HEK293 (cell line): ENCODE results near the gene PROM2.

Experiments
- CTCF ChIA-PET: fragments of 350-600 bp; formaldehyde crosslinking; extraction: SDS; loops from one replicate; lab custom pipeline; 2021; ENCODE audit warnings: antibody characterized with exemption; lab: Yijun Ruan, JAX
- POLR2A ChIA-PET: fragments of 300-600 bp; formaldehyde crosslinking; extraction: SDS; loops from one replicate; lab custom pipeline; 2020; ENCODE audit warnings: antibody characterized with exemption, inconsistent platforms; lab: Yijun Ruan, JAX
- H3K27ac ChIP-seq: fragments of 200-500 bp; sonication (Bioruptor generic); 2 replicates; pipeline ENCODE4 v1.5.1; 2014; ENCODE audit warnings: low read depth, low read length, control low read depth, inconsistent platforms; ENCODE audit errors: extremely low read depth
- H3K36me3 ChIP-seq, 2 experiments: fragments of 200-500 bp in 1 of 2; sonication (Bioruptor generic) in 1 of 2; 1 replicate in 1 of 2; 2 replicates in 1 of 2; pipeline ENCODE4 v1.5.1; 2014 to 2017; ENCODE audit warnings: inconsistent platforms in 2 of 2, low read length in 2 of 2; ENCODE audit not compliant: control insufficient read depth in 2 of 2, insufficient read depth in 1 of 2
- H3K4me1 ChIP-seq: fragments of 200-500 bp; sonication (Bioruptor generic); 2 replicates; pipeline ENCODE4 v1.5.1; 2014; ENCODE audit warnings: mild to moderate bottlenecking, low read length, inconsistent platforms; ENCODE audit not compliant: control insufficient read depth, insufficient read depth
- H3K4me3 ChIP-seq: 2 replicates; pipeline ENCODE4 v1.5.1; 2011; ENCODE audit warnings: low read depth, mild to moderate bottlenecking, control low read depth, low read length, moderate library complexity
- H3K9me3 ChIP-seq: fragments of 200-500 bp; sonication (Bioruptor generic); 2 replicates; pipeline ENCODE4 v1.5.1; 2014; ENCODE audit warnings: low read depth, low read length, inconsistent platforms; ENCODE audit not compliant: control insufficient read depth, insufficient read depth
- ATF2 ChIP-seq: fragments of 450-650 bp; formaldehyde crosslinking; IDR thresholded peaks from 2 replicates; pipeline ENCODE4 v1.5.1; 2016; ENCODE audit warnings: missing biosample characterization, missing genetic modification characterization, low read depth
- MEIS1 ChIP-seq: sonication (generic); formaldehyde crosslinking; IDR thresholded peaks from 2 replicates; pipeline ENCODE4 v1.8.1; 2022; ENCODE audit warnings: missing genetic modification reagents, mild to moderate bottlenecking, borderline replicate concordance
- PRDM1 ChIP-seq: fragments of 450-650 bp; formaldehyde crosslinking; IDR thresholded peaks from 2 replicates; pipeline ENCODE4; 2016; ENCODE audit warnings: missing biosample characterization, missing genetic modification characterization
- REST ChIP-seq: fragments of 450-650 bp; formaldehyde crosslinking; IDR thresholded peaks from 2 replicates; pipeline ENCODE4 v1.5.1; 2016; ENCODE audit warnings: missing biosample characterization, missing genetic modification characterization
- SALL2 ChIP-seq: fragments of 450-650 bp; formaldehyde crosslinking; IDR thresholded peaks from 2 replicates; pipeline ENCODE4 v1.5.0; 2017; ENCODE audit warnings: missing biosample characterization, mild to moderate bottlenecking, missing genetic modification characterization, borderline replicate concordance
- SCRT1 ChIP-seq: fragments of 450-650 bp; formaldehyde crosslinking; IDR thresholded peaks from 2 replicates; pipeline ENCODE4 v1.5.1; 2016; ENCODE audit warnings: missing biosample characterization, missing genetic modification characterization, borderline replicate concordance
- SCRT2 ChIP-seq: fragments of 450-650 bp; formaldehyde crosslinking; IDR thresholded peaks from 2 replicates; pipeline ENCODE4 v1.5.1; 2016; ENCODE audit warnings: missing biosample characterization, missing genetic modification characterization
- ZFHX2 ChIP-seq: fragments of 450-650 bp; formaldehyde crosslinking; conservative IDR thresholded peaks from 2 replicates; pipeline ENCODE4 v1.5.1; 2016; ENCODE audit warnings: missing biosample characterization, missing genetic modification characterization
- ZIC2 ChIP-seq: fragments of 450-650 bp; formaldehyde crosslinking; IDR thresholded peaks from 2 replicates; pipeline ENCODE4 v1.5.1; 2016; ENCODE audit warnings: missing biosample characterization, missing genetic modification characterization
- ZNF132 ChIP-seq: fragments of 450-650 bp; formaldehyde crosslinking; IDR thresholded peaks from 2 replicates; pipeline ENCODE4 v1.5.1; 2017; ENCODE audit warnings: missing biosample characterization, missing genetic modification characterization, borderline replicate concordance
- ZNF335 ChIP-seq: fragments of 450-650 bp; formaldehyde crosslinking; conservative IDR thresholded peaks from 2 replicates; pipeline ENCODE4 v1.5.1; 2016; ENCODE audit warnings: missing biosample characterization, missing genetic modification characterization
- ZNF37A ChIP-seq: fragments of 450-650 bp; IDR thresholded peaks from 2 replicates; pipeline ENCODE4 v1.5.1; 2018; ENCODE audit warnings: missing biosample characterization, missing genetic modification characterization
- ZNF391 ChIP-seq: fragments of 450-650 bp; formaldehyde crosslinking; IDR thresholded peaks from 2 replicates; pipeline ENCODE4 v1.5.1; 2016; ENCODE audit warnings: low read depth, missing biosample characterization, missing genetic modification characterization, borderline replicate concordance
- ZNF423 ChIP-seq: fragments of 450-650 bp; formaldehyde crosslinking; IDR thresholded peaks from 2 replicates; pipeline ENCODE4 v1.5.1; 2016; ENCODE audit warnings: missing biosample characterization, missing genetic modification characterization
- ZNF561 ChIP-seq: fragments of 450-650 bp; IDR thresholded peaks from 2 replicates; pipeline ENCODE4 v1.5.1; 2018; ENCODE audit warnings: missing biosample characterization, missing genetic modification characterization, borderline replicate concordance
- ZNF621 ChIP-seq: fragments of 450-650 bp; formaldehyde crosslinking; IDR thresholded peaks from 2 replicates; pipeline ENCODE4 v1.5.1; 2017; ENCODE audit warnings: missing biosample characterization, missing genetic modification characterization

The PROM2 gene

DNA sequence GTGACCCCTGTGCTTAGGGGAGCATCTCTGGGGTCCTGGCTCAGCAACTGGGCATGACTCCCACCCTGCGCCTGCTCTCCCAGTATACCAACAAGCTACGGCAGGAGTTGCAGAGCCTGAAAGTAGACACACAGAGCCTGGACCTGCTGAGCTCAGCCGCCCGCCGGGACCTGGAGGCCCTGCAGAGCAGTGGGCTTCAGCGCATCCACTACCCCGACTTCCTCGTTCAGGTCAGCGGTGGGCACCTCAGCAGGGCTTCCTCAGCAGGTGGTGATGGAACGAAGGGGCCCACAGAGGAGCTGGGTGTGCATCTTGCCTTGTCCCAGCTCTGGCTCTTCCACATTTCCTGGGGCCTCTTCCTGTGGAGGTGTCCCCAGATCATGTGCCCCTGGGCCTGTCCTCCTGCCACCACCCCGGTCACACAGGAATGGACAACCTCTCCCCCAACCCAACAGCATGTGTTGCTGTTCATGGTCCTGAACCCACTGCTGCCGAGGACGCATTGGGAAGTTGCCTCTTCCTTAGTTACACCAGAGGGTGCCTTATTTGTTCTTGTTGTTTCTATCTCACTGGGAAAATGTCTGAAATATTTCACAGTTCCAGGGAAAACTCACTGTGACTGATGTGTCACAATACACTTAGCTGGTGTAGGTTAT is 10.8 kb downstream of the PROM2 start:
- Histone ChIP-seq H3K9me3 (no peaks in the 10 kb centered on the region), H3K27ac (no peak overlapping the region), H3K4me1 (no peaks in the 10 kb centered on the region), H3K4me3 (no peak overlapping the region), H3K36me3 (no peaks in the 10 kb centered on the region)
- POLR2A ChIA-PET = no interaction called here
- no peak for TF ChIP-seq ZNF335 (tag by site-specific recombination)
- TF ChIP-seq ZNF423 = no peak
- peak; percentile 86 for TF ChIP-seq REST (tag by site-specific recombination)
- CTCF ChIA-PET = no interaction called here

DNA sequence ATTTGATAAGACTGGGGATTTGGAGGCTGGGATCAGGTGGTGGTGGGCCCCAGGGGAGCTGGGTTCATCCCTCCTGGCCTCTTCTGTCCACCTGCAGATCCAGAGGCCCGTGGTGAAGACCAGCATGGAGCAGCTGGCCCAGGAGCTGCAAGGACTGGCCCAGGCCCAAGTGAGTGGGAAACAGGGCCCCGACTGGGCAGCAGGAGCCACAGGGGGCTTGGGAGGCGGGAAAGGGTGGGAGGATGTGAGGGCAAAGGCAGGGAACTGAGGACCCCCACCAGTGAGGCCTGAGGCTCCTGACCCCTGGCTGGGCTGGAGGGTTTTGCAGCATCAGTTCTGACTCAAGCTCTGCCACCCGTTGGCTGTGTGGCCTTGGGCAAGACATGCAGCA is 11.3 kb downstream of the PROM2 start:
- no peaks in the 10 kb centered on the region for H3K36me3 ChIP-seq
- TF ChIP-seq ZNF37A (tag by site-specific recombination) = no peak
- no peak for TF ChIP-seq SCRT2 (tag by site-specific recombination)
- no peak for TF ChIP-seq SALL2 (tag by site-specific recombination)
- TF ChIP-seq ZFHX2 (tag by site-specific recombination) = peak; percentile 13; the same call in 1 of the 2 replicates
- TF ChIP-seq ZNF132 (tag by site-specific recombination) = no peak
- peak; percentile 52 for TF ChIP-seq ZIC2 (tag by site-specific recombination)
- H3K9me3 ChIP-seq = no peaks in the 10 kb centered on the region
- ChIA-PET CTCF (interaction anchor here (1.0 kb wide), 1 partner anchor 38 kb away, joined by 3 read pairs; no protein-coding TSS in a partner anchor), POLR2A (no interaction called here)
- H3K4me3 ChIP-seq = no peak overlapping the region
- no peaks in the 10 kb centered on the region for H3K4me1 ChIP-seq
- no peak overlapping the region for H3K27ac ChIP-seq

- POLR2A ChIA-PET = no interaction called here
- Histone ChIP-seq H3K4me1 (no peaks in the 10 kb centered on the region), H3K9me3 (no peaks in the 10 kb centered on the region; the same call in 1 of the 2 replicates), H3K4me3 (no peak overlapping the region)
- CTCF ChIA-PET = no interaction called here
- TF ChIP-seq ZNF391 (tag by site-specific recombination) (no peak), ZNF423 (no peak), PRDM1 (tag by site-specific recombination) (no peak)
- TF ChIP-seq, all 188 proteins: peak for 0
- Histone ChIP-seq H3K36me3 (no peaks in the 10 kb centered on the region), H3K27ac (no peak overlapping the region)
Observed at GRCh38 chr2:95287336-95287735, 13.1 kb downstream of the PROM2 start.

DNA sequence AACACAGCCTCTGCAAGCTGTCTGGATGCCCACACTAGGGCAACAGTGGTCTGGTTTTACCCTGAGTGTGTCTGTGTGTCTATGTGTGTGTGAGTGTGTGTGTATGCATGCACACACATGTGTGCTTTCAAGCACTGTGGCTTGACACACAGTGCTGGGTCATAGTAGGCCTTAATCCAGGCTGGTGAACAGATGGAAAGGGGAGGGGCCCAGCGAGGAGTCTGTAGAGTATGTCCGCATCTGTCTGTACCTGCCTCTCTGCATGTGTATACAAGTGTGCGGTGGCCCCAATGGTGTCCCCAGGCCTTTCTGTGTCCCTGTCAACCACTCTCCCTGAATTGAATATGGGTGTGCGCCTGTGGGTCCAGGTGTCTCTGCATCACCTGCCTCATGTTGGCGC is 13.6 kb downstream of the PROM2 start:
- POLR2A ChIA-PET = no interaction called here
- H3K4me1 ChIP-seq = no peaks in the 10 kb centered on the region
- no peaks in the 10 kb centered on the region for H3K36me3 ChIP-seq
- CTCF ChIA-PET = no interaction called here
- no peak overlapping the region for H3K4me3 ChIP-seq
- H3K27ac ChIP-seq = no peak overlapping the region
- TF ChIP-seq ZNF621 (tag by site-specific recombination) (no peak), MEIS1 (CRISPR knock-in tag) (no peak), ATF2 (no peak), SCRT1 (tag by site-specific recombination) (no peak), ZNF561 (tag by site-specific recombination) (no peak)
- no peaks in the 10 kb centered on the region; the same call in 1 of the 2 replicates for H3K9me3 ChIP-seq
